NCI-H146 (cell line): ENCODE data around the gene RAP1GAP.
A peak's percentile ranks its signal among the peaks of the same experiment; 100 is the strongest.

Experiments
- DNase-seq: peaks from one replicate; lab custom pipeline; 2025; lab: John Stamatoyannopoulos, UW

The RAP1GAP gene

GRCh38 chr1:21625390-21626190, 43.6 kb downstream of the RAP1GAP start:
- no peak for DNase-seq

- DNase-seq = no peak
Observed at GRCh38 chr1:21624571-21625389, 44.4 kb downstream of the RAP1GAP start.

GRCh38 chr1:21623410-21623961, 45.7 kb downstream of the RAP1GAP start:
- DNase-seq = peak; percentile 3

- peak; percentile 12 for DNase-seq
Observed at GRCh38 chr1:21622466-21623315, 46.5 kb downstream of the RAP1GAP start.

- DNase-seq = no peak
Observed at GRCh38 chr1:21621761-21622436, 47.3 kb downstream of the RAP1GAP start.

GRCh38 chr1:21621051-21621450, 48.1 kb downstream of the RAP1GAP start:
- DNase-seq = no peak

- DNase-seq = no peak
Observed at GRCh38 chr1:21620496-21620895, 48.7 kb downstream of the RAP1GAP start.

GRCh38 chr1:21620011-21620410, 49.1 kb downstream of the RAP1GAP start:
- no peak for DNase-seq

- DNase-seq = no peak
Observed at GRCh38 chr1:21619375-21619947, 49.7 kb downstream of the RAP1GAP start.

GRCh38 chr1:21618561-21619374, 50.4 kb downstream of the RAP1GAP start:
- DNase-seq = no peak

- no peak for DNase-seq
Observed at GRCh38 chr1:21618059-21618458, 51.1 kb downstream of the RAP1GAP start.

GRCh38 chr1:21617126-21617738, 51.9 kb downstream of the RAP1GAP start:
- no peak for DNase-seq

- DNase-seq = no peak
Observed at GRCh38 chr1:21616372-21616771, 52.8 kb downstream of the RAP1GAP start.

- no peak for DNase-seq
Observed at GRCh38 chr1:21614419-21615115, 54.6 kb downstream of the RAP1GAP start.

- no peak for DNase-seq
Observed at GRCh38 chr1:21613072-21613867, 55.9 kb downstream of the RAP1GAP start.

GRCh38 chr1:21612057-21612456, 57.1 kb downstream of the RAP1GAP start:
- DNase-seq = no peak

- no peak for DNase-seq
Observed at GRCh38 chr1:21610989-21611785, 58.0 kb downstream of the RAP1GAP start.
